KMS-11 (cell line): ENCODE data around the gene SLC35B1.

Experiments
- H2AFZ ChIP-seq: fragments of 200-600 bp; sonication (generic); 2 replicates; pipeline ENCODE4 v1.6.1; 2016; ENCODE audit warnings: antibody characterized with exemption, mixed run types, low read depth
- H3K27ac ChIP-seq: fragments of 200-600 bp; sonication (generic); 2 replicates; pipeline ENCODE4 v1.6.1; 2016; ENCODE audit warnings: mild to moderate bottlenecking, mixed run types
- H3K27me3 ChIP-seq: fragments of 200-600 bp; sonication (generic); 2 replicates; pipeline ENCODE4 v1.6.1; 2017; ENCODE audit warnings: mild to moderate bottlenecking, low read depth, mixed run types, moderate library complexity; ENCODE audit not compliant: insufficient read depth
- H3K36me3 ChIP-seq: fragments of 200-600 bp; sonication (generic); 2 replicates; pipeline ENCODE4 v1.6.1; 2017; ENCODE audit warnings: mild to moderate bottlenecking, mixed run types; ENCODE audit not compliant: insufficient read depth
- H3K4me1 ChIP-seq: fragments of 200-600 bp; sonication (generic); 2 replicates; pipeline ENCODE4 v1.6.1; 2016; ENCODE audit warnings: mild to moderate bottlenecking, low read depth, mixed run types; ENCODE audit not compliant: poor library complexity, severe bottlenecking
- H3K4me2 ChIP-seq: fragments of 200-600 bp; sonication (generic); 2 replicates; pipeline ENCODE4 v1.7.0; 2016; ENCODE audit warnings: mild to moderate bottlenecking, mixed run types
- H3K4me3 ChIP-seq: fragments of 200-600 bp; sonication (generic); IDR thresholded peaks from 2 replicates; pipeline ENCODE4 v1.6.1; 2017; ENCODE audit warnings: low read depth, low read length, mixed read lengths; ENCODE audit not compliant: insufficient read depth
- H3K79me2 ChIP-seq: fragments of 200-600 bp; sonication (generic); 2 replicates; pipeline ENCODE4 v1.6.1; 2016; ENCODE audit warnings: low read depth, mixed run types; ENCODE audit not compliant: insufficient read depth
- H3K9ac ChIP-seq: fragments of 200-600 bp; sonication (generic); 2 replicates; pipeline ENCODE4 v1.6.1; 2016; ENCODE audit warnings: mild to moderate bottlenecking, mixed run types
- H4K20me1 ChIP-seq: fragments of 200-600 bp; sonication (generic); 2 replicates; pipeline ENCODE4 v1.6.1; 2016; ENCODE audit warnings: mild to moderate bottlenecking, mixed run types; ENCODE audit not compliant: insufficient read depth
- CTCF ChIP-seq: fragments of 200-600 bp; sonication (generic); conservative IDR thresholded peaks from 2 replicates; pipeline ENCODE4 v1.6.1; 2017; ENCODE audit warnings: low read depth, mild to moderate bottlenecking, antibody characterized with exemption, low read length, moderate library complexity, mixed read lengths

SLC35B1 gene

GRCh38 chr17:49717371-49717861 lies 9.7 kb upstream of the SLC35B1 start:
- Histone ChIP-seq H2AFZ (no peak overlapping the region), H3K27me3 (no peaks in the 10 kb centered on the region), H3K79me2 (no peaks in the 10 kb centered on the region), H3K27ac (no peak overlapping the region), H3K4me2 (no peak overlapping the region), H3K4me1 (no peaks in the 10 kb centered on the region), H3K4me3 (no peak overlapping the region), H4K20me1 (no peaks in the 10 kb centered on the region), H3K36me3 (peaks cover 31% of the 10 kb centered on the region; the same call in 1 of the 2 replicates), H3K9ac (no peak overlapping the region)
- TF ChIP-seq CTCF: no peak

- H4K20me1 ChIP-seq: no peaks in the 10 kb centered on the region
- H3K27ac ChIP-seq: no peak overlapping the region
- no peak overlapping the region for H3K4me2 ChIP-seq
- H3K4me1 ChIP-seq: no peaks in the 10 kb centered on the region
- no peak overlapping the region for H3K9ac ChIP-seq
- no peak for TF ChIP-seq CTCF
- H2AFZ ChIP-seq: no peak overlapping the region
- no peaks in the 10 kb centered on the region for H3K27me3 ChIP-seq
- peaks cover 27% of the 10 kb centered on the region; the same call in 1 of the 2 replicates for H3K36me3 ChIP-seq
- no peaks in the 10 kb centered on the region for H3K79me2 ChIP-seq
- no peak overlapping the region for H3K4me3 ChIP-seq
Observed at GRCh38 chr17:49716668-49717364, 9.1 kb upstream of the SLC35B1 start.

- no peak overlapping the region for H2AFZ ChIP-seq
- H3K4me1 ChIP-seq: no peaks in the 10 kb centered on the region
- no peaks in the 10 kb centered on the region for H4K20me1 ChIP-seq
- H3K79me2 ChIP-seq: no peaks in the 10 kb centered on the region
- H3K27me3 ChIP-seq: no peaks in the 10 kb centered on the region
- TF ChIP-seq CTCF: no peak
- peaks cover 27% of the 10 kb centered on the region; the same call in 1 of the 2 replicates for H3K36me3 ChIP-seq
- H3K27ac ChIP-seq: peak overlapping the region; percentile 13; the same call in 1 of the 2 replicates
- H3K9ac ChIP-seq: no peak overlapping the region
- H3K4me2 ChIP-seq: no peak overlapping the region
- no peak overlapping the region for H3K4me3 ChIP-seq
Observed at GRCh38 chr17:49715717-49716279, 8.0 kb upstream of the SLC35B1 start.

GRCh38 chr17:49715216-49715615 lies 7.5 kb upstream of the SLC35B1 start:
- H3K4me3 ChIP-seq: no peak overlapping the region
- H3K36me3 ChIP-seq: peaks cover 24% of the 10 kb centered on the region; the same call in 1 of the 2 replicates
- no peaks in the 10 kb centered on the region for H4K20me1 ChIP-seq
- no peaks in the 10 kb centered on the region for H3K27me3 ChIP-seq
- no peaks in the 10 kb centered on the region for H3K79me2 ChIP-seq
- no peak overlapping the region for H3K4me2 ChIP-seq
- H3K9ac ChIP-seq: no peak overlapping the region
- no peak for TF ChIP-seq CTCF
- H3K27ac ChIP-seq: peak overlapping the region; percentile 13; the same call in 1 of the 2 replicates
- H3K4me1 ChIP-seq: no peaks in the 10 kb centered on the region
- no peak overlapping the region for H2AFZ ChIP-seq
